Left colon (tissue), 2 donors: ENCODE data around the gene CNDP1. TPM values are rescaled to one million over a fixed set of nuclear protein-coding genes. Genes with fewer than 3 reads are reported as not detected.
"Not testable (repeated sequence)": the region's sequence is repeated elsewhere in the genome, so short reads cannot be mapped to it uniquely, and the experiment has no call there.

ENCODE experiments used
- ATAC-seq: fragments of 200-7000 bp; cut with Tn5 transposase; one replicate; pipeline ENCODE4 v1.9.1; 2020; ENCODE audit warnings: mild to moderate bottlenecking, moderate library complexity
- DNase-seq, 2 donors: peaks; one replicate each; pipeline ENCODE4 v3.0.0-alpha.2; 2020
- intact Hi-C, 2 donors: fragments of 100-400 bp; cut with DNase I in 1 of 2; cut with micrococcal nuclease in 1 of 2; formaldehyde crosslinking; loops; one replicate each; pipeline versions ENCODE4 v1.11.2 to v1.14.0; 2022; cut with DNase I, micrococcal nuclease
- long read RNA-seq: library from polyadenylated mRNA; unstranded; transcript quantifications from one replicate; pipeline ENCODE4 v2.0.0, GENCODE V29; 2021
- total RNA-seq, 2 donors: library from RNA; stranded (reverse); fragmentation: NEBNext Ultra II Directional; extraction: Animal tissue kit (Norgen Biotek cat#: 25700); gene quantifications; one replicate each; pipeline ENCODE4 v1.2.1, GENCODE V29; 2021
- donor health status: DM: no; HTN: no; CAD: no.
- donor health status: DM: yes; HTN: yes; CAD: no.

The CNDP1 gene, protein sequence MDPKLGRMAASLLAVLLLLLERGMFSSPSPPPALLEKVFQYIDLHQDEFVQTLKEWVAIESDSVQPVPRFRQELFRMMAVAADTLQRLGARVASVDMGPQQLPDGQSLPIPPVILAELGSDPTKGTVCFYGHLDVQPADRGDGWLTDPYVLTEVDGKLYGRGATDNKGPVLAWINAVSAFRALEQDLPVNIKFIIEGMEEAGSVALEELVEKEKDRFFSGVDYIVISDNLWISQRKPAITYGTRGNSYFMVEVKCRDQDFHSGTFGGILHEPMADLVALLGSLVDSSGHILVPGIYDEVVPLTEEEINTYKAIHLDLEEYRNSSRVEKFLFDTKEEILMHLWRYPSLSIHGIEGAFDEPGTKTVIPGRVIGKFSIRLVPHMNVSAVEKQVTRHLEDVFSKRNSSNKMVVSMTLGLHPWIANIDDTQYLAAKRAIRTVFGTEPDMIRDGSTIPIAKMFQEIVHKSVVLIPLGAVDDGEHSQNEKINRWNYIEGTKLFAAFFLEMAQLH
- total RNA-seq: not detected
- long read RNA-seq: 0 reads

DNA sequence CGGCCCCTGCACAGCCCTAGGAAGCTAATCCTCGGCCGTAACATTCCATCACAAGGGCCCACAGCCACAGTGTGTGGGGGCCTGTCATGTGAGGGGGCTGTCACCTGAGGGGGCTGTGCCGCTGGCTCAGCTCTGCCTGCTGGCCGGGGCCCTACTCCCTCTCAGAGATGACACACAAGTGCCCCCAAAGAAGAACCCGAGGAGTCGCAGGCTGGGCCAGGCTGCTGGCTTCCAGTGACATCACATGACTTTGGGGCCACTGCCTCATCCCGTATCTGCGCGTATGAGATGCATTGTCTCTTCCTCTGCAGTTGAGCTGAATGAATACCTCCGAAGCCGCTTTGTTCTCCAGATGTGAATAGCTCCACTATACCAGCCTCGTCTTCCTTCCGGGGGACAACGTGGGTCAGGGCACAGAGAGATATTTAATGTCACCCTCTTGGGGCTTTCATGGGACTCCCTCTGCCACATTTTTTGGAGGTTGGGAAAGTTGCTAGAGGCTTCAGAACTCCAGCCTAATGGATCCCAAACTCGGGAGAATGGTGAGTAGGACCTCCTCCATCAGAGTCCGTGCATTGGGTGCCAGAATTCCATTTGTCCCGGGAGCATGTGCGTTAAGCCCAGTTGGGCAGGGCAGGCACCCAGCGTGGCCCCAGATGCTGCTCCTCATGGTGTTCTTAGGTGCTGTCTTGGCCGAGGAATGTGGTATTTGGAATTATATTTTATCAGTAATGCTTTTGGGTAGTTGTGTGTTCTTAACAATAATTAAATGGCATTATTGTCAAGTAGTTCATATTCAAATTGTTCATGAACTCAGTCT lies at the start of gene CNDP1:
Gene CNDP1, plus strand, starts transcription at position 351 of the 820 bp plus-strand sequence. Its CDS starts 168 bp downstream, at position 519.
- ATAC-seq (no peak), DNase-seq (no peak)
- intact Hi-C loops: no loop called here

DNA sequence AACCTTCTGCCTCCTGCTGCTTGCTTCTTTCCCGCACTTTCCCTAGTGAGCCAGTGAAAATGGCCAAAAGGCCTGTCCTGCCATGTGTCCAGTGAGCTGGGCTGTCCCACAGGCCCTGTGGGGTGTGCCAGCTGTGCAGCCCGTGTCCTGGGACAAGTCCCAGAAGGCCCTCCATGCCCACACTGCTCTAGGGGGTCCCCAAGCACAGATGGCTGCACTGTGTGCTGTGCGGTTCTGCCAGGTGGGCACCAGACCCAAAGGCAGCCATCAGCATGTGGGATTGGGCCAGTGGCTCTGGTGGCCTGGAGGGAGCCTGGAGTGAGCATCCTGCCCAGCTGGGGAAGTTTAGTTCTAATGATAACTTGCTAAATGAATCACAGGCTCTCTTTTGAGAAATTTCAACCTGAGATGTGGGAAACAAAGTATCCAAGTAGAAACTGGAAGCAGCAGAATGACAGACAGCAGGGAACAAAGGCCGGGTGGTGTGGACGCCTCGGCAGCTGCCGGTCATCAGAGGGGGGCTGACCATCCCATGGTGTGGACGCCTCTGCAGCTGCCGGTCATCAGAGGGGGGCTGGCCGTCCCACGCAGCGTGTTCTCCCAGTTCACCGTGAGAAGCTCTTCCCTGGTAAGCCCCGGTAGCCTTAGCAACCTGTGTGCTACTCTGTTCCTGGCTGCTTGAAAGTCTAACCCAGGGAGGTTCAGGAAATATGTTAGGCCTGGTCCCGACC lies 48.0 kb upstream of the CNDP1 start:
- intact Hi-C loops: no loop called here
- ATAC-seq: no peak

DNA sequence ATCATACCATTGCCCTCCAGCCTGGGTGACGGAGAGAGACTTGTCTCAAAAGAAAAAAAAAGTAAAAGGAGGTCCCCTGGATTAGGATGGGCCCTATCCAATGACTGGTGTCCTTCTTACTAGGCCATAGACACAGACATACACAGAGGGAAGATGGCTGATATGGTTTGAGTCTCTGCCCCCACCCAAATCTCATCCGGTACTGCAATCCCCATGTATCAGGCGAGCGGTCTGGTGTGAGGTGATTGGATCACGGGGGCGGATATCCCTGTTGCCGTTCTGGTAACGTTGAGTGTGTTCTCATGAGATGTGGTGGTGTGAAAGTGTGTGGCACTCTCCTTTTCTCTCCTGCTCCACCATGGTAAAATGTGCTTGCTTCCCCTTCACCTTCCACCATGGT lies 45.9 kb upstream of the CNDP1 start:
- intact Hi-C loops: no loop called here
- peak in 1 of 2 donors; percentile 8 for DNase-seq
- no peak for ATAC-seq

More for the DNA sequence above, 48.0 kb upstream of the CNDP1 start:
- DNase-seq: peak in 1 of 2 donors; percentile 14

- ATAC-seq: no peak
- DNase-seq: no peak
- intact Hi-C loops: no loop called here
These were observed 45.4 kb upstream of the CNDP1 start for GRCh38 chr18:74488864-74489263.

GRCh38 chr18:74489676-74490075 lies 44.6 kb upstream of the CNDP1 start:
- peak in 1 of 2 donors; percentile 4 for DNase-seq
- ATAC-seq: no peak
- intact Hi-C loops: loop anchor here in 1 of 2 donors (5.0 kb wide), 1 partner anchor 137 kb away; no protein-coding TSS in a partner anchor

- no peak for ATAC-seq
- DNase-seq: no peak
- intact Hi-C loops: loop anchor here in 1 of 2 donors (5.0 kb wide), 1 partner anchor 140 kb away; no protein-coding TSS in a partner anchor
These were observed 42.0 kb upstream of the CNDP1 start for GRCh38 chr18:74492259-74492658.

DNA sequence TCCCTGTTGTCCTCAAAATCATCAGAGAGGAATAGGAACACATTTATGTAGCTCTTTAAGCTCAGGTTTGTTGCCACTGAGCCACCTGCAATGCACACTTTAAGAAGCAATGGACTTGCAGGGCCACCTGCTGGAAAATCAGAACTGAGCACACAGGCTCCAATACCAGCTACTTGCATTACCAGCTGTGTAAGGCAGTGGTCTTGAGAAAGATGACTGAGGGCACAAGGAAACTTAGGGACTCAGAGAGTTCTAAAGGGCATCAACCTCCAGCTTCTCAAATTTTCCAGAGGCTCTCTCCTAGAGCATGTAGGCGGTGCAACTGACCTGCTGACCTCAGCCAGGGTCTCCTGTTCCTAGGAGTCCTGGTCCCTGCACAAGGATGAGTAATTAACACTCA lies 40.6 kb upstream of the CNDP1 start:
- DNase-seq: peak; percentile 49 to 50
- peak; percentile 20 for ATAC-seq
- intact Hi-C loops: loop anchor here in 1 of 2 donors (5.0 kb wide), 1 partner anchor 141 kb away; no protein-coding TSS in a partner anchor

DNA sequence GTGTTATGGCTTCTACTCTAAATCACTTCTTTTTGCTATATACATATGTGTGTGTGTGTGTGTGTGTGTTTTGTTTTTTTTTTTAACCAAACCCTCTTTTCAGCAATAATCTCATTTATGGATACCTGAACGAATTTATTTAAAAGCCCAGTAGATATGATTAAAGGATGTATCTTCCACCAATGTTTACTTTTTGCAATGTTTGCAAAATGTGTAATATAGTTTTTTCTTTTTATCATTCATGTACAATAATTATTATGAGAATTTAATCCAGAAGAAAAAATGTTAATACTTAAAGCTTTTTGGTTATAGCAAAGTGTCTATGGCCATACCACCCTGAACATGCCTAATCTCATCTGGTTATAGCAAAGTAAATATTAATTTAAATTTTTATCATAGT lies 39.8 kb upstream of the CNDP1 start:
- intact Hi-C loops: loop anchor here in 1 of 2 donors (5.0 kb wide), 1 partner anchor 142 kb away; no protein-coding TSS in a partner anchor
- DNase-seq (no peak), ATAC-seq (no peak)

DNA sequence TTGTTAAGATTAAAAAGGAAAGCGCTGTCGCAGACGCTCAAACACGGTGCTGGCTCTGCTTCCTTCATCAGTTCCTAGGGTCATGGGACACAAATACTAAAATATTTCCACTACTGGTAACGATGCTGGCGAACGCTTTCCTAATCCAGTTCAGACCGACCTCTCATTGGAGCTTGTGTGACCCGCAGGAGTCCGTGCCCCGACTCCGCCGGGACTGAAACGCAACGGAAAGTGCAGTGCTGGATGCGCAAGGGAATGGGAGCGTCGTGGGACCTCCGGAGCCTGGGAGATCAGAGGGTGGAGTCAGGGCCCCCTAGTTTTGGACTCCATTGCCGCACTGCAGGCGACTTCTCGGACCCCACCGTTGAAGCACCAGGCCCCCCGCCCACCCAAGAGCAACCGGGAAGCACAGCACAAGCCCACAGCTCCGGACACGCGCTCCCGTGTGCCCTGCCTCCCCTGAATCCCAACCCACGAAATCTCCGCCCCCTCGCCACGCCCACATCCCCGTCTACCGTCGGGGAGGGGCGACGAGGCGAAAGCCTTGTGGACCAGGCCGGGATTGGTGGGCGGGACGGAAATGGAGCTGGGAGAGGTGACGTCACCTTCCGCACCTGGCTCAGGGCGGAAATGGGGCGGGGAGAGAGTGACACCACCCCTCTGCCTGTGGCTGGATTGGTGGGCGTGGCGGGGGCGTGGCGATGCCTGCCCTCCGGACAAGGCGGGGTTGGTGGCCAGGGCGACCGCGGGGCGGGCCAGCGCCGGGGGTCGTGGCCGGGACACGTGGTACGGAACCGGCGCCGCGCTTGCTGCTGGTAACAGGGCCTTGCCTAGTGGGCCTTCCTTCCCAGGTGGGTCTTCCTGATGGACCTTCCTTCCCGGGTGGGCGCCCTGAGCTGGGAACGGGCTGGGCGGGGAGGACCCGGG lies 38.5 kb upstream of the CNDP1 start, which contains the start of gene CNDP2:
Gene CNDP2, plus strand, starts transcription at position 783 of the 927 bp plus-strand sequence. CDS start 3,611 bp downstream, outside the sequence.
- DNase-seq: peak; percentile 100
- intact Hi-C loops: no loop called here
- peak; percentile 88 for ATAC-seq

DNA sequence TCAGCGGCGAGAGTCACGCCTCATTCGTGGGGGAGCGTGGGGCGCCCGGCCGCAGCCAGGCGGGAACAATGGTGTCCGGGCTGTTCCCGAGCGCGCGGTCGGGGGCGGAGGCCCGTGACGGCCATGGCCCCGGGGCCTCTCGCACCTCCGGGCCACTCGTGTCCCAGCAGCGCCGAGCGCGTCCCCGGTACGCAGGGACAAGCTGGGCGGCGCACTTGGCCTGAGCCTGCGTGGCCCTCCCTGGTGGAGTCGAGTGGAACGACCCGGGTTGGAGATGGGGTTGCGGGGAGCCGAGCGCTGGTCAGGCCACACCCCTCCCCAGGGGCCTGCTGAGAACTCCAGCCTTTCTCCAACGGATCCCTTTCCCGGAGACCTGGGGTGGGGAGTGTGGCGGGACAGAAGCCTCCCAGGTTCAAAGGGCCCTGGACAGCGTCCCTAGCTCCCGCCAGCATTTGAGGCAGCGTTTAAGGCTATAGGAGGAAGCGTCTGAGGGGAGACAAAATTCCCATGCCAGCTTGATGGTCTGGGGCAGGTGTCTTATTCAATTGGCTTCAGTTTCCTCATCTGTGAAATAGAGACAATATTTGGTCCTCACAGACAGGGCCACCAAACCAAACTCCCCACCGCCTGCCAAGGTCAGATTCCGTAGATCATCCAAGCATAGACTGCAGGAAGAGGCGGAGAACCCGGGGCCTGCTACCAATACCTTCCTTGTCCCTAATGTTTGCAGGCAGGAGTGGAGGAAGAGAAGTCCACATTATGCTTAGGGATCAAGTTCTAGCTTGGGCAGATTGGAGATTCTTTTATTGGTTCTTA lies 37.6 kb upstream of the CNDP1 start:
- intact Hi-C loops: no loop called here
- peak; percentile 68 to 77 for DNase-seq
- ATAC-seq: peak; percentile 55

GRCh38 chr18:74497324-74497676 lies 37.0 kb upstream of the CNDP1 start:
- ATAC-seq (no peak), DNase-seq (peak in 1 of 2 donors; percentile 24)
- intact Hi-C loops: no loop called here

DNA sequence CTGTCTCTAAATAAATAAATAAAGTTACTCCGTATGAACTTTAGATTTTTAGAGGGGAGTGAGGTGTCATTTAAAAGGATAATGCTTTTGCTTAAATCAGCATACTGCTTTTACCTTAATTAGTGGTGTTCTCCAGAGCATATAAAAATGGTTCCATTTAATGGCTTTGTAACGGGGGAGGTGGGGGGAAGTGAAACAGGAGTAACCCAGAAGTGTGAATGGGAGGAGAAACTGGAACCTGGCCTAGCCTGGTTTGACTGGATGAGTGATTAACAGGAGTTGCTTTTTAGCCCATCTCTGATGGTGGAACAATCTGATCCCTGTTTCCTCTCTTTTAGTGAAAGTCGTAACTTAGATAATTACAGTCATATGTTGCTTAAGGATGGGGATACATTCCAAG lies 36.5 kb upstream of the CNDP1 start:
- DNase-seq: peak in 1 of 2 donors; percentile 12
- intact Hi-C loops: no loop called here
- no peak for ATAC-seq

DNA sequence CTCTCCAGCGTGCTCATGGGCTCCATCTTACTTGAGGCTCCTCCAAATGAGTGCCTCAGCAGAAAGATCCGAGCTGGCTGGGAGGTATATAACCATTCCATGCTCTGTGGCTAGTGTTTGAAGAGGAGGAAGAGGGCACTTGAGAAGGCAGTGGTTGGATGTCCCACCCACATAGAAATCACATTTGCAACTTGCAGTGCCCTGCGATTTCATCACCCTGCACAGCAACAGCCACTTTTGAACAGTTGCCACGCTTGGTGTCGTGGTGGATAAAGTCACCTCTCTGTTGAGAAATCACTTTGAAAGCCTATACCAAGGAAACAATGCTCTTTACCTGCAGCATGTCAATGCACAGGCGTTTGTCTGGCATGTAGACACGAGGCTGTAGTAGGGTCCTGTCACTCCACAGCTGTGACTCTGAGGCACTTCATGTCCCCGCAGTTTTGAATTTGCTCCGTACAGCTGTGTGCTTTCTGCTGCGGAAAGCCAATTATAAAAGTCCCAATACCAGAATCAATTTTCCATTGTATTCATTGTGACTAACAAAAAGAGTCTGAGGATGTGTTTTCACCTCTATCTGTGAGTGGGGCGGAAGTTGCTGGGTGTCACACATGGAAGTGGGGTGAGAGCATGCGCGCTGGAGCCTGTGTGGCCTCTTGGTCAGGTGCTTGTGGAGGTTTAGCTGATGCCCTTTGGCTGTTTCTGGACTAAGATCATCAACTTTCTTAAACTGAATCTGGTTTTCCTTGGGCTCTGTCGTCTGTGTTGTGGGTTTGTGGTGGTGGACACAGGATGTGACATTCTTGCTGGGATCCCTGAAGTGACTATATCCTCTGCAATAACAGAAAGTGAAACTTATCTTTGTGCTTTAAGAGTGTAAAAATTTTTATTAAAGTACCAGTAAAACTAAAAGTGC lies 35.3 kb upstream of the CNDP1 start:
- ATAC-seq: no peak
- DNase-seq: peak; percentile 61 to 67
- intact Hi-C loops: no loop called here

- intact Hi-C loops: no loop called here
- ATAC-seq: peak; percentile 54
- peak; percentile 89 to 92 for DNase-seq
These were observed 34.7 kb upstream of the CNDP1 start for GRCh38 chr18:74499633-74500032.

GRCh38 chr18:74500372-74500771 lies 33.9 kb upstream of the CNDP1 start:
- ATAC-seq (no peak), DNase-seq (no peak)
- intact Hi-C loops: no loop called here

DNA sequence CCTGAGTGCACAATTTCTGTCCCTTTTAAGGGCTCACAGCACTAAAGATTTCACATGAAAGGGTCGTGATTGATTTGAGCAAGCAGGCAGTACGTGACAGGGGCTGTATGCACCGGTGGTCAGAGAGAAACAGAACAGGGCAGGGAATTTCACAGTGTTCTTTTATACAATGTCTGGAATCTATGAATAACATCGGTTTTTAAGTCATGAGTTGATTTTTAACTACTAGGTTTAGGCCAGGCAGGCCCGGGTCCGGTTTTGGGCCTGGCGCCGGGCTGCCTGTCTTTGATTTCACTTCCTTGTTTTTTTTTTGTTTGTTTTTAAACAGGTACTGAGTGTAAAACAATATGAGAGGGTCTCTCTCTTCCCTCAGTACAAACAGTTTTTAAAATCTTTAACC lies 33.5 kb upstream of the CNDP1 start:
- intact Hi-C loops, ATAC-seq: not testable (repeated sequence)
- DNase-seq: peak in 1 of 2 donors; percentile 15
